GM19397 (cell line): ENCODE data around the gene LRRC8B.
A peak's percentile ranks its signal among the peaks of the same experiment; 100 is the strongest.

Source experiments
- ATAC-seq: cut with Tn5 transposase; IDR thresholded peaks from one replicate; pipeline ENCODE4 v1.9.1; 2021; ENCODE audit warnings: mild to moderate bottlenecking, moderate library complexity; ENCODE audit not compliant: unreplicated experiment

LRRC8B gene

DNA sequence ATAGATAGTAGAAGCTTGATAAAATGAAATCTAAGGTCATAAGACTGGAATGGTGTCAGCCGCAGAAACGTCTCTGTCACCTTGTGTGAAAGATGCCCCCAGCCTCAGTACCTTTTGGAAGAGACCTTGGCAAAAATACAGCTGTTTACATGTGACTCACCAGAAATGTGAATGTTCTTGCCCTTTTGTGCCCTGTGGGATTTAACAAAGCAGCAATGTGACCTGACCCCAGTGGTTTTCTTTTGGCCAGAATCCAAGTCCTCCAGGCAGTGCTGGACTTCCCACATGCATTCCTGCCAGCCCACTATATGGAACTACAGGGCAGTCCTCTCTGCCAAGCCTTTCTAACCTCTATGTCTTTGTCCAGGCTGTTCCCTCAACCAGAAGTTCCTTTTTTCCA, 81.1 kb downstream of the LRRC8B start:
- no peak for ATAC-seq

DNA sequence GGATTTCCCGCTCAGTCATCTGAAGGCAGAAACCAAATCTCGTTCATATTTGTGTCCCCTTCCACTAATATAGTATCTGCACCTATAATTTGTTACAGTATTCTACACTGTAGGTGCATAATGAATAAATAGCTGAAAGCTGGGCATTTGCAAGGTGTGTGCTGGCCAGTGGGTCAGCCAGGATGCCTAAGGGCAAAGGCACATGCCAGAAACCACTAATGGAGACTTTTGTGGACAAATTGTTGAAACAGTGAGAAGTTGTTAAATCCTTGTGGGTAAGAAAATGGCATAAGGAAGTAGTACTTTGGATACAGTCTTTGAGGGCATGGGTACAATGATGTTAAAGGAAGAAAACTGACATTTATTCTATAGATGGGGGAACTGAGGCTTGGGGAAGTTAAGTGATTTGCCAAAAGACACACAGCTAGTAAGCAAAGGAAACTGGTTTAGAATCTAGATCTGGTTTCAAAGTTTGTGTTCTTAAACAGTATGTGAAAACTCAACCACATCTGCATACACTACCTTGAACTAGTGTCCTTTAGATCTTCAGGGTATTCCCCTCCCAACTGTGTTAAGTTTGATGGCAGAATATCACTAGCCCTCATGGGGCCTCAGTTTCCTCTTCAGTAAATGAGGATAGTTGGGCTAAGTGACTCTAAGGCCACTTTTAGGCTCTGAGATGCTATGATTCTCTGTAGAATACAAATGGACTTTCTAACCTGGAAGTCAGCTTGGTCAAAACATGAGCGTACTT, 81.8 kb downstream of the LRRC8B start:
- ATAC-seq, result no peak

DNA sequence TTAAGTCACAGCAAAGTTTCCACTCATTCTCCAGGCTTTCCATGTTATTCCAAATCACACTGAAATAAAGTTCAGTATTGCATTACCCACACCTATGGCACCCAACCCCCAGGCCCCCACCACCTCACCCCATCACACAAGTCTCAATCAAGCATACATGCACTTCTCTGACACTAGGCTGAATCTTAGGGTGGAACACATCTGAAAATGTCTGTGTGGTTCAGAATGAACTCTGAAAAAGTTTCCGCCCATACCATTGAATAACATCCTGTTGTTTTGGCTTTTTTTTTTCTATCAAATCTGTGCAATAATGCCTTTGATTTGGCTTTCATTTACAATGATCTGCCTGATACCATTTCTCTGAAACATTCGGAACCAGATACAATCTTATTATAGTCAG, 82.5 kb downstream of the LRRC8B start:
- ATAC-seq, result no peak

DNA sequence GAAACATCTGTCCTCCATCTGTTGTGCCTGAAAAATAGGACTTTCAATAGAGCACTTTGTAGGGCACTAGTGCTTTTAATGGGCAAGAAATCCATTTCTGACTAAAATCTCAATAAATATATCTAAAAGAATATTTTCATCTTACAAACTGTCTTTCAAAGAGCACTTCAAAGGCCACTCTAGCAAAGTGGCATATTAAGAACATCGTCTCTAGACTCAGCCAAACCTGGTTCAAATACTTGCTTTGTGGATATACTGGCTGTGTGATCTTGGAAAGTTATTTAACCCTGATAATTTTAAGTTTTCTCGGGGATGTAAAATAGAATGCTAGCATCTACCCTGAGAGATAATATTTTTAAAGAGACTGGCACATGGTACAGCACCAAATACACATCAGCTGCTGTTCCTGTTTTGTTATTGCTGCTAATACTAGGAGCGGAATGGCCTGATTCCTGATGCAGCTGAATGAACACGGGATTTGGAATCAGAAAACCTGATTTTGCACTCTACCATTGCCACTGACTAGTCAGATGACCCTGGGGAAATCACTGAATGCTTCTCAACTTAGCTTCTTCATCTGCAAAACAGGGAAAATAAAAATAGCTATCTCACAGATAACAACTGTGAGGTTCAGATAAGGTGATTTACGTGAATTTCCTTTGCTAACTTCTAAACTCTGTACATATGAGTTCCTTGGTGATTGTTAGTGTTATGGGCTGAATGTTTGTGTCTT, 83.1 kb downstream of the LRRC8B start:
- no peak for ATAC-seq

DNA sequence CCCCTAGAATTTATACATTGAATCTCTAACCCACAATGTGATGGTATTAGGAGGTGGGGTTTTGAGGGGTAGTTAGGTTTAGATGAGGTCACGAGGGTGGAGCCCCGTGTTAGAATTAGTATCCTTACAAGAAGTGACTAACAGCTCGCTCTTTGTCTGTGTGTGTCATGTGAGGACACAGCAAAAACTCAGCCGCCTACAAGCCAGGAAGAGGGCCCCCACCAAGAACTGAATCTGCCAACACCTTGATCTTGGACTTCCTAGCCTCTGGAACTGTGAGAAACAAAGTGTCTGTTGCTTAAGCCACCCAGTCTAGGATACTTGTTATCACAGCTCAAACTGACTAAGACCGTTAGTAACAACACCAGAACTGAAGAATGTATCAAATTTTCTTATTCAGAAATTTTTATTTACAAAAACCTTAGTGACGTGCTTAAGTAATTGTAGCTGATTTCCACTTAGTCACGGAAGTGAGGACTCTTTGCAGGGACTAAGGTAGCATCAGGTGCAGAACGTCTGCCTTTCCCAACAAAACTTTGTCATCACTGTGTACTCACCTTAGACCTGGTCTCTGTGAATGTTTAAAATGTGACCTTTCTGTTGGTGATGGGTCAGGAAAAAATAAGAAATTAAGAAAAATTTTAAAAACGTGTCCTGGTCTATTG, 83.8 kb downstream of the LRRC8B start:
- ATAC-seq, result no peak

DNA sequence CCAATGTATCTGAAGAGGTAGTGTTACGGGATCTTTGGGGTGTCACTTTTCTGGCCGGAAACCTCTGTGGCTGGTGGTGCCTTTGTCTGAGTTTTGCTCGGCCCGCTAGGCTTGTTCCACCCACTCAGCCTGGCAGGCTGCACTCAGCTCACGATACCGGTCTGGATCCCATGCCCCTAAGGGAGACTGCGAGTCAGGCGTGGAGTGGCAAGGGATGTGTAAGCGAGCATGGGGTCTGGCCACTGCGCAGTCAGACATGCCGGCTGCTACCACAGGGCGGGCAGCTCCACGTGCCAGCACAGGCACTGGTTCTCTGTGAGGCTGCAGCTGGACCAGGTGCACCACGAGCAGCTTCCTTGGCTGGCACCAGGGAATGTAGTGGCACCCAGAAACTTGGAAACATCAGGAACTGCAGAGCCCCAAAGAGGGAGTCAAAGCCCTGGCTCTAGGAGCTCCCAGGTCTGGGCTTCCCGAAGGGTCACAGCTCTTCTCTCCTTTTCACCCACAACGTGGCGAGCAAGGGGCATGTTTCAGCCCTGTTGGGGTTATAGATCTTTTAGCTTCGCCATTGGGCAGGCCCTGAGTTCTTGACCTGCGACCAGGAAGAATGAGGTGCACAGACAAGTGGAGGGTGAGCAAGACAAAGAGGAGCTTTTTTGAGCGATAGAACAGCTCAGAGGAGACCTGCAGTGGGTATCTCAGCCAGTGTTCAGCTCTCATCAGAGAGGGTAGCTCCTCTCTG, 84.5 kb downstream of the LRRC8B start:
- ATAC-seq, result no peak

DNA sequence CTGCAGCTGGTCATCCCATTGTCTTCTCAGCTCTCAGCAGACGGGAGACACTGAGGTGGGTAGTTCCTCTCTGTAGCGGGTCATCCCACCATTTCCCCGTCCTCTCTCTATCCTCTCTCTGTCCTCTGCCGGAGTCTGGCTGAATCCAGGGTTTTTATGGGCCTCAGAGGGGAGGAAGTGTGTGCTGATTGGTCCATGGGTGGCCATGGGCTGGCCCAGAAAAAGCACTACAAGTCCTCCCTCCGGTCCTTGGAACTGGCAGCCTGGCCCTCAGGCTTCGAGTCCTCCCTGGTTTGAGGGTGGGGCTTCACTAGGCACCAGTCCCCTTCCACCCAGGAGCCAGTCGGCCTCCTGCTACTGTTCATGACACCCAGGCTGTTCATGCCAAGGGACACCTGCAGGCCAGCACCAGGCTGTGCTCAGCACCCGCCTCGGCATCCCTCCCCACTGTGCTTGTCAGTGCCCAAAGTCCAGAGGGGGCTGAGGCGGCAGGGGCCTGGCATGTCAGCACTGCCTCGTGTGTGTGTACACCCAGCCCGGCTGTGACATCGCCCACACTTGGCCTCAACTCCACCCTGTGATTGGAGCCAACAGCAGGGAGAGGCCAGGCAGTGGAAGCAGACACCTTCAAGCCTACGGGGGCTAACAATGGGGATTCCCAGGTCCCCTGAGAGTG, 85.3 kb downstream of the LRRC8B start:
- no peak for ATAC-seq

DNA sequence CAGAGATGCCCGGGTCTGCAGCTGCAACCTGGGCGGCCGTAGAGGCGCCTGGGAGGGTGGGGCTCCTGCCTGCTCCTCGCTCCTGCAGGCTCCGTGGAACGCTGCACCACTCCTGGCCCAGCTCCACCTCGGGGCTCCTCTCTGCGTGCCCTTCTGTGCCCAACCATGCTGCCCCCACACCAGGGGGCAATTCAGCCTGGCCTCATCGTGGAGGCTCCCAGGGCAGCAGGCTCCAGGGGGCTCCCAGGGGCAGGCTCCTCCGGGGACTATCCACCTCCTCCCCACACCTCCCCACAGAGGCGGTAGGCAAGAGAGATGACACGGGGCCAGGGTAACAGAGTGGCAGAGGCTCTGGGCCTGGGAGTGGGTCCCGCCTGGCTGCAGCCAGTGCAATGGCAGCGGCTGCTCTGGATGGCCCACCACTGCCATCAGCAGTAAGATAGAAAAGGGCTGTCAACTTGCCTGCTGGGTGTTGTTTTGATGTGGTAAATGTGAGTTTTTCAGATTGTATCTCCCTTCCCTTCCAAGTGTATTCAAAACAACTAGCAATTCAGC, 85.9 kb downstream of the LRRC8B start:
- ATAC-seq, result no peak

DNA sequence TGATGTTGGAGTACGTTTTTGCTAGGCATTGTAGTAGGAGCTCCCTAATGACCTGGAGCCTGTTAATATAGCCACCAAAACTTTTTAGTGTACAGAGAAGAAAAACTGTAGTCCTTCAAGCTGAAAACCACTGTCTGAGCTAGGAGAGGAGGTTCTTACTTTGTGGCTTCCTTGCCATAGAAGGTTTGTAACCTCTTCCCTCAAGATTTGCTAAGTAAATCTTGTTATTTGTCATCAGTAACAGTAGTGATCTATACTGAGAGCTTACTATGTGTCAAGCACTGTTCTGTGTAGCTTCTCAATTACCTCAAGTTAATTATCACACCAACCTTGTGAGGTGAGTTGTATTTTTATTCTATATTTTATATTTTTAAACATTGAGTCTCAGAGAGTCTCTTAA, 87.1 kb downstream of the LRRC8B start:
- peak; percentile 88 for ATAC-seq

DNA sequence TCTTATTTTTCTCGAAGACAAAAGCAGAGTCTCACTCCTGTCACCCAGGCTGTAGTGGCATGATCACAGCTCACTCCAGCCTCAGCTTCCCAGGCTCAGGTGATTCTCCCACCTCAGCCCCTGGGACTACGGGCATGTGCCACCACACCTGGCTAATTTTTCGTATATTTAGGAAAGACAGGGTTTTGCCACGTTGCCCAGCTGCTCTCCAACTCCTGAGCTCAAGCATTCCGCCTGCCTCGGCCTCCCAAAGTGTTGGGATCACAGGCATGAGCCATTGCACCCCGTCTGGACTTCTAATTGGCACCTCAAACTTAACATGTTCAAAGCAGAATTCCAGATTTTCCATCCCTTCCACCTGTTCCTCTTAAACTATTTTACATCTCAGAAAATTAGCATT, 89.3 kb downstream of the LRRC8B start:
- ATAC-seq, result no peak

DNA sequence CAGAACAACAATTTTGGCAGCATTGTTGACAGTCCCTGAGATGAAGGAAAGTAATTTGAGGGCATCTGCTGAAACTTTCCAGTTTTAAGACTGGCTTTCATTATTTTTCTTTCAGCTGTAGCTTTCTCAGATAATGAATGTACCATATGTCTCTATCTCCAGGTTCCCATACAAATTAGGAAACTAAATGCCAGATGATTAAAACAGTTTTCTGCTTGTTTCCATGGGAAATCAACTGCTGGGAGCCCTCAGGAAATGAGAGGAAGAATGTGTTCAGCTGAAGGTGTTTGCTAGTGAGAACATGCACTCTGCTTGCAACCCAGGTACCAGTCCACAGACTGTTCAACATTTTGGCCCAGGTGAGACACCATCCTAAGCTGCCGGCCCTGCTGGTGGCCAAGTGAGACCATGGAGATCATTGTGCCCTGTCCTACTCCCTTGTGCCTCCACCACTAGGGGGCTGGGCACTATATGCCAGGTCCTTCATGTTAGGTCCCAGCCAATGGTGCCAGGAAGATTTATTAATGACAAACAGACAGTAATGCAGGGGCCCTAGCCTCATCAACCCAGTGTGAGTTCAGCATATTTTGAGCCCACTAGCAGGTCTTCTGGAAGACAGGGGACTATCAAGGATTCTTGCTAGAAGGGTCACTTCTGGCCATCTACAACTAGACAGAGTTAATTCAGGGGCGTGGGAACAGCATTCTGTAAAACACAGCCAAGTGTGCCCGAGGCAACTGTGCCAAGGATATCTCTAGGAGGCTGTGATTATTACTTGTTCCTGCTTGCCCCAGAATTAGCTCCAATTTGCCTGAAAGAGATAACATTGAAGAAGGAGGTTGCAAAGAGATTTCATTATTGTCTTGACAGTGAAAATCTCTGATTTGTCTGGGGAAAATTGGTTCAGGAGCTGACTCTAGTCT, 91.3 kb downstream of the LRRC8B start:
- ATAC-seq, result no peak

DNA sequence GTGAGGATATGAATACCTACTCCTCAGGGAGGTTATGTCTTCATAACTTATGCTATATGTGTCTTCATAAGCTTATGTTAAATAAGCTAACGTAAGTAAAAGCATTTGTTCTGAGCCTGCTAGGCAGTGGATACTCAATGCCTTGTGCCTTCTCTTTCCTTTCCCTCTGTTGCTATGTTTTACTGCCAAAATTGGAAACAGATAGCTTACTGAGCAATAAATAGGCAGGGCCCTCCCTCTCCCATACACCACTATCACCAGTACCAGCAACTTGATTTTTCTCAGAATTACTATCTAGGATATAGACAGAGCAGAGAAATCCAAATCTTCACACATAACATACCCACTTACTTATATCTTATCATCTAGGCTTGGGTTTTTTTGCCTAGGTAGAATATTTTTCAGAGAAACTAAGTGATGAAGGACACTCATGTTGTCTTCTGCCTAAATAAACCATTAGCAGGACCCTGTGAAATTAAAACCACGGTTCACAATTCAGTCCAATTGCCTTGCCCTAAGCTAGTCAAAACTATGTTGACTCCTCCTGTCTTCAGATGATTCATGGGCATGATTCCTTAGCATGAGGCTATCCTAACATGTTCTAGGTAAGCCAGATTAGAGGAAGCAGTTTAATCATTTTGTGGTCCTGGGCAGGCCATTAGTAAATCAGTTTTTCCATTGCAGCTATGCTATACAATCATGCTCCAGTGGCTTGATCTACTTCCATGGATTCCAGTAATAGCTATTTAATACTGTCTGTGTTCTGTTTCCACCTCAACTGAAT, 92.4 kb downstream of the LRRC8B start:
- ATAC-seq, result no peak

DNA sequence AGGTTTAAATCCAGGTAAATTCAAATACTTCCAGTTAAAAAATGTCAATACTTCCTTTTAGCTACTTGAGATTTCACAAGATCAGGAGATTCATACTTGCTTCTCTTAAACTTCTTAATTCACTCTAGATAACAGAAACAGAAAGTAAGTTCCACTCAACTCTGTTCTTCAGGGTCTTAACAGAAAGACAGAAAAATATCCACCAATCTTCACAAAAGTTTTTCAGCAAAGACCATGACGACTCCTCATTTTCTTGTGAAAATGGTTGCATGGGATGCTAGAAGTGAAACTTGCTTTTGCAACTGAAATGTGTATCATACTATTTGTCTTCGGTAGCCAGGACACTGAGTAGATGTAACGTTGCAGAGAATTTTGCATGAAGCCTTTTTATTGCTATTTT, 96.0 kb downstream of the LRRC8B start:
- no peak for ATAC-seq

DNA sequence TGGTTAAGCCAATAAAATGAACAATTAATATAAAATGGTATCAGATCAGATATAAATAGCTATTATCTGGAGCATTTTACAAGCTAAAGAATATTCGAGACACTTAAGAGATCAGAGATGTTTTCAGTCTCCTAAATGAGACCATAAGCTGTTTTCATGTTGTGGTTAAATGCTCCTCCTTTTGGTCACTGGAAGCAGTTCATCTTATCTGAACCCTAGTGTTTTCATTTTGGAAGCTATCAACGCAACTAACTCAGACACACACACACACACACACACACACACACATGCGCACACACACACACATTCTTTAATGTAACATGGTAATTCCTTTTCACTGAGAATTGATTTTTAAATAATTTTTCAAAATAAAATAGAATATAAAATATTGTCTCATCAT, 98.3 kb downstream of the LRRC8B start:
- no peak for ATAC-seq

DNA sequence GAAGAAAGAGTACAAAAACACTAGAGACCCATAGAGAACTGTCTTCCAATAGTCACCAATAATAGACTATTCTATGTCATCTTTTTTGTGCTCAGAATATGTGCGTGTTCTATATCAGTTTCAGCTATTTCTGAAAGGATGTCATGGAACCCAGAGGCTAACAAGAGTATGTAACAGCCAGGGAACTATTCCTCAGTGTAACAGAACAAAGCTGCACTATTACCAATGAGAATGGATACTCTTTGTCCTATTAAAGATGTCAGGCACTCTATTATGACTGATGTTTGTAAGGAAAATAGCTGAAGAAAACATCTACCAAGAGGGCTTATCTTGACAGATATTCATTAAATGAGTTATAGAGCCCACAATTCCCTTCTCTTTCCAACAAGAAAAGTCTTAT, 99.7 kb downstream of the LRRC8B start:
- no peak for ATAC-seq

DNA sequence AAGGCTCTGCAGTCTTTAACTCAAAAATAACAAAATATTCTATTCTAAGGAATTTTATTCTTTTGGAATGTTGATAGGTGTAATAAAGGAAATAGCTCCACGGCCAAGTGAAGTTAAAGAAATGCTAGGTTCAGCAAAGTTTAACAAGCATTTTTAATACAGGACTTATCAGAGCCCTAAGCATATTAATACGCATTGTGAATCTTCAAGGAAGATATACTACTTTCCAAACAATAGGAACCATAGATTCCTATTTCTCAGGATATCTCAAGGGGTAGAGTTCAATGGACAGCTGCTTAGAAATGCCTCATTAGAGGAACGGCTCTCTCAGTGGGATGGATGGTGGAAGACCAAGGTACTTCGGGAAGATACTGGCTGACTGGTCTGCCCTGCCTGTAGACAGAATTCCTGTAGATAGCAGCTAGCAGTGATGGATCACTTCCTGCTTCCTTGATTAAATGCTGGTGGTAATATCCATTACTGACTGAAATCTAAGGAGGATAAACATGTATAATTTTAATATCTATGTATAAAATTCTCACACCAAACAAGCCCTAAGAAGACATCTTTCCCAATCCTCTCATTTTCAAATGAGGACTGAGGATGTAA, 100.2 kb downstream of the LRRC8B start:
- ATAC-seq, result no peak

DNA sequence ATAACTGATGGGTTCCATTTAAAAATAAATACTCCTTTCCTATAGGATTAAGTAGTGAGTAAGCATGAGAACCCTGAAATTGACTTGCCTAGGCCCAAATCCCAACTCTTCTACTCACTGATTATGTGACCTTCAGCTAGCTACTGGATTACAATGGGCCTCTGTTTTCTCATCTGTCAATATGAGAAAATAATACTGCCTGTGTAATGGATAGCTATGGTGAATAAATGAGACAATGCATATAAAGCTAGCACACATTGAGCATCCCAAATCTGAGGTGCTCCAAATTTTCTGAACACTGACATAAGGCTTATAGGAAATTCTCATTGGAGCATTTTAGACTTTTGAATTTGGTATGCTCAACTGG, 103.0 kb downstream of the LRRC8B start:
- no peak for ATAC-seq

DNA sequence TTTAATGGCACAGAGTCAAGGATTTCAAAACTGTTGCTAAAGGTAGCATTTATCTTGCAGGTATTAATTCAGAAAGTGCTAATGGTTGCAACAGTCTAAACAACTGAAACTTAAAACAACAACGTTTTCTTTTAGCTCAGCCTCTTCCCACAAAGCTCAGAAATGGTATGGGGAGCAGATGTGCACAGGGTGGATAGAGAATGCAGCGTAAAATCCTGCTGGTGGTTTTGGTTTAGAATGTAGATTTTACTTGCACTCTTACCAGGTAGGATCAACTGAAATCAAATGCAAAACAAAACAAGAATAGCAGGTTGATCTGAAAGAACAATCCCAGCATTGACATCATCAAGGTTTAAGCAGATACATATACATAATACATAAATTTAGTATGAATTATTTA, 104.5 kb downstream of the LRRC8B start:
- no peak for ATAC-seq
